K562 (cell line): ENCODE measurements around the gene PRXL2B. TPM values are rescaled to one million over a fixed set of nuclear protein-coding genes. Genes with fewer than 3 reads are reported as not detected.
"Not testable (repeated sequence)": the region's sequence is repeated elsewhere in the genome, so short reads cannot be mapped to it uniquely, and the experiment has no call there.

Experiments
- ATAC-seq: fragments of 200-7000 bp; cut with Tn5 transposase; 3 replicates; pipeline ENCODE4 v1.9.1; 2020; ENCODE audit warnings: moderate library complexity
- BruUV-seq: library from RNA; stranded (reverse); fragments of 400-500 nt; replicated peaks from 2 replicates; lab custom pipeline; 2021; lab: Mats Ljungman, UMichigan
- CTCF ChIA-PET: fragments of 300-600 bp; formaldehyde crosslinking; extraction: SDS; loops from one replicate; lab custom pipeline; 2021; ENCODE audit warnings: low intra/inter-chr PET ratio; lab: Yijun Ruan, JAX
- POLR2A ChIA-PET: fragments of 300-600, 350-650 bp; sonication (Branson Sonifier 250); formaldehyde crosslinking; extraction: SDS; loops from one replicate; lab custom pipeline; 2021; ENCODE audit warnings: antibody characterized with exemption, inconsistent platforms; lab: Yijun Ruan, JAX
- DNase-seq, 4 experiments: peaks; one replicate each; pipeline versions ENCODE4 v3.0.0 to v3.0.0-alpha.2; 2011 to 2018; ENCODE audit warnings: low spot score in 3 of 4, mixed read lengths in 3 of 4; ENCODE audit errors: extremely low read depth in 1 of 4
- FAIRE-seq: peaks from 2 replicates; lab custom pipeline; 2011; peaks lifted over from hg19 to GRCh38; lab: Jason Lieb, UNC
- H2AFZ ChIP-seq: 2 replicates; pipeline ENCODE4 v1.6.0; 2011; ENCODE audit warnings: low read depth, low read length, control low read depth, inconsistent platforms
- H3K27ac ChIP-seq: fragments of 200-600 bp; 3 replicates; pipeline ENCODE4 v1.8.0; 2011; ENCODE audit warnings: low read depth, mild to moderate bottlenecking, control low read depth, inconsistent platforms, low read length, moderate library complexity, mixed read lengths; ENCODE audit errors: extremely low read depth
- H3K27me3 ChIP-seq, 2 experiments: fragments of 300-600 bp in 1 of 2; 2 replicates in 1 of 2; 3 replicates in 1 of 2; pipeline versions ENCODE4 v1.6.0 to v1.8.0; 2011; ENCODE audit warnings: inconsistent platforms in 2 of 2, low read length in 2 of 2, mild to moderate bottlenecking in 1 of 2, mixed read lengths in 1 of 2, moderate library complexity in 1 of 2; ENCODE audit not compliant: control insufficient read depth in 2 of 2, insufficient read depth in 2 of 2
- H3K36me3 ChIP-seq: fragments of 300-600 bp; 3 replicates; pipeline ENCODE4 v1.8.0; 2011; ENCODE audit warnings: mild to moderate bottlenecking, low read length, inconsistent platforms; ENCODE audit not compliant: control insufficient read depth, insufficient read depth
- H3K4me1 ChIP-seq, 2 experiments: fragments of 200-600 bp in 1 of 2; replicated peaks in 1 of 2; 2 replicates in 1 of 2; 3 replicates in 1 of 2; pipeline versions ENCODE4 v1.5.1 to v1.8.0; 2011; ENCODE audit warnings: inconsistent platforms in 2 of 2, low read length in 2 of 2, mild to moderate bottlenecking in 1 of 2, mixed read lengths in 1 of 2, moderate library complexity in 1 of 2; ENCODE audit not compliant: control insufficient read depth in 2 of 2, insufficient read depth in 2 of 2
- H3K4me2 ChIP-seq: 2 replicates; pipeline ENCODE4 v1.6.1; 2011; ENCODE audit warnings: low read length, control low read depth, inconsistent platforms, mixed read lengths; ENCODE audit not compliant: insufficient read depth
- H3K4me3 ChIP-seq: fragments of 200-600 bp; sonication (generic), shearing (Covaris generic); 2 replicates; pipeline ENCODE4 v1.5.1; 2016; ENCODE audit warnings: control low read depth, inconsistent platforms
- H3K79me2 ChIP-seq: fragments of 200-600 bp; 3 replicates; pipeline ENCODE4 v1.8.0; 2011; ENCODE audit warnings: low read length, inconsistent platforms; ENCODE audit not compliant: control insufficient read depth, insufficient read depth
- H3K9ac ChIP-seq, 2 experiments: 2 replicates each; pipeline versions ENCODE4 v1.6.0 to v1.6.1; 2011; ENCODE audit warnings: low read depth in 2 of 2, low read length in 2 of 2, control low read depth in 1 of 2, inconsistent platforms in 1 of 2, mild to moderate bottlenecking in 1 of 2, mixed read lengths in 1 of 2; ENCODE audit not compliant: insufficient read depth in 1 of 2
- H3K9me1 ChIP-seq: one replicate; pipeline ENCODE4 v1.6.0; 2011; ENCODE audit warnings: inconsistent platforms, mild to moderate bottlenecking, low read length, moderate library complexity; ENCODE audit not compliant: control insufficient read depth, insufficient read depth
- H3K9me3 ChIP-seq: replicated peaks from 2 replicates; pipeline ENCODE4 v1.5.1; 2011; ENCODE audit warnings: low read depth, low read length, inconsistent platforms; ENCODE audit not compliant: control insufficient read depth, insufficient read depth
- H4K20me1 ChIP-seq: replicated peaks from 2 replicates; pipeline ENCODE4 v1.6.1; 2011; ENCODE audit warnings: low read length, inconsistent platforms, mixed read lengths; ENCODE audit not compliant: control insufficient read depth, insufficient read depth
- ARID1B ChIP-seq: fragments of 450-650 bp; IDR thresholded peaks from 2 replicates; pipeline ENCODE4 v1.6.1; 2016; ENCODE audit warnings: antibody characterized with exemption, mild to moderate bottlenecking, inconsistent platforms
- CBFA2T2 ChIP-seq: fragments of 450-650 bp; conservative IDR thresholded peaks from 2 replicates; pipeline ENCODE4 v1.6.1; 2017; ENCODE audit warnings: mild to moderate bottlenecking
- CBFA2T3 ChIP-seq: fragments of 450-650 bp; IDR thresholded peaks from 2 replicates; pipeline ENCODE4 v1.6.1; 2017
- CTBP1 ChIP-seq: fragments of 450-650 bp; IDR thresholded peaks from 2 replicates; pipeline ENCODE4 v1.6.1; 2016; ENCODE audit warnings: borderline replicate concordance
- FOSL1 ChIP-seq: fragments of 200-800 bp; sonication (Bioruptor generic); conservative IDR thresholded peaks from 2 replicates; pipeline ENCODE4 v1.6.1; 2016; ENCODE audit warnings: missing genetic modification characterization, missing compliant biosample characterization
- MTA2 ChIP-seq: fragments of 450-650 bp; IDR thresholded peaks from 2 replicates; pipeline ENCODE4 v1.6.1; 2016; ENCODE audit warnings: low read depth
- RCOR1 ChIP-seq, 2 experiments: IDR thresholded peaks; 2 replicates each; pipeline ENCODE4 v1.6.1; 2012; ENCODE audit warnings: low read depth in 2 of 2, low read length in 2 of 2, borderline replicate concordance in 1 of 2, improper control_type of control experiment in 1 of 2
- SPI1 ChIP-seq: IDR thresholded peaks from 2 replicates; pipeline ENCODE4 v1.6.1; 2011; ENCODE audit warnings: low read depth, low read length, control low read depth, borderline replicate concordance
- TAL1 ChIP-seq: fragments of 450-650 bp; IDR thresholded peaks from 2 replicates; pipeline ENCODE4 v1.6.1; 2016; ENCODE audit warnings: mild to moderate bottlenecking
- TCF3 ChIP-seq: sonication (generic); formaldehyde crosslinking; IDR thresholded peaks from 2 replicates; pipeline ENCODE4 v1.4.0; 2020; ENCODE audit warnings: mild to moderate bottlenecking, missing genetic modification reagents
- TEAD4 ChIP-seq, 2 experiments: sonication (generic) in 1 of 2; formaldehyde crosslinking in 1 of 2; IDR thresholded peaks; 2 replicates each; pipeline versions ENCODE4 v1.6.1 to v1.8.0; 2012 to 2022; ENCODE audit warnings: borderline replicate concordance in 1 of 2, inconsistent platforms in 1 of 2, low read length in 1 of 2, mild to moderate bottlenecking in 1 of 2, missing genetic modification reagents in 1 of 2
- ZNF75A ChIP-seq: fragments of 450-650 bp; formaldehyde crosslinking; IDR thresholded peaks from 2 replicates; pipeline ENCODE4 v1.4.0; 2020; ENCODE audit warnings: mild to moderate bottlenecking
- WGBS: fragments of 100-300 bp; shearing (Covaris generic); methylation state at CpG from one replicate; pipeline ENCODE4 v1.1.6; 2016; ENCODE audit warnings: low coverage, mixed read lengths; ENCODE audit not compliant: insufficient coverage; ENCODE audit errors: missing lambda C conversion rate; 5-methylcytosine and 5-hydroxymethylcytosine counted together
- in situ Hi-C: fragments of 300-500 bp; cut with MboI; formaldehyde crosslinking; loops from 4 replicates; pipeline ENCODE4 v1.15.0; 2018; ENCODE audit warnings: inconsistent platforms, mixed read lengths
- intact Hi-C: fragments of 100-400 bp; cut with micrococcal nuclease; formaldehyde crosslinking; loops from 2 replicates; pipeline ENCODE4 v1.14.2; 2022
- polyA plus RNA-seq, 8 experiments: library from polyadenylated mRNA; depleted of rRNA in 4 of 8; stranded (reverse) in 5 of 8; unstranded in 3 of 8; fragments of >200 nt; fragmentation: Nextera tagmentation in 2 of 8; fragmentation: Illumina TruSeq in 1 of 8; extraction: Ambion mirVana in 2 of 8; extraction: Trizol in 1 of 8; gene quantifications; 2 replicates each; pipeline versions ENCODE4 v1.2.1 to v1.2.3, GENCODE V29; 2011 to 2014; ENCODE audit warnings: inconsistent platforms in 1 of 8, missing spikeins in 1 of 8
- total RNA-seq, 7 experiments: library from RNA; depleted of rRNA in 6 of 7; stranded (reverse); fragments of >200 nt in 6 of 7; fragmentation: Illumina TruSeq in 2 of 7; extraction: Trizol in 2 of 7; gene quantifications; 2 replicates each; pipeline versions ENCODE4 v1.2.1 to v1.2.3, GENCODE V29; 2011 to 2021; ENCODE audit warnings: low replicate concordance in 1 of 7
- TF ChIP-seq, protein P1 (sequence below): sonication (generic); formaldehyde crosslinking; IDR thresholded peaks from 2 replicates; pipeline ENCODE4 v1.8.0; 2022; ENCODE audit warnings: missing genetic modification reagents, mild to moderate bottlenecking, moderate library complexity, borderline replicate concordance

Gene PRXL2B
- total and polyA plus RNA-seq, 9 of the 15 experiments (the other 6 are each of a cell fraction or from before 2014, with no cell fraction given), result 0.99 to 25.3 (median 11.8) TPM

DNA sequence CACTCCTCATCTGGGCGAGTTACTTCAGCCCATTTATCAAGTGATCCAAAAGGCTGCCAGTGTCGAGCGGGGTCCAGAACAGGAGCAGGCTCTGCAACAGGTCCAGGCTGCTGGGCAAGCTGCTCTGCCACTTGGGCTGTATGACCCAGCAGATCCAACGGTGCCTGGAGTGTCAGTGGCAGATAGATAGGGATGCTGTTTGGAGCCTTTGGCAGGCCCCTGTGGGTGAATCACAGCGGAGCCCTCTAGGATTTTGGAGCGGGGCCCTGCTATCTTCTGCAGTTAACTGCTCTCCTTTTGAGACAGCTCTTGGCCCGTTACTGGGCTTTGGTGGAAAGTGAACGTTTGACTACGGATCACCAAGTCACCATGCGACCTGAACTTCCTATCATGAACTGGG lies 38.7 kb downstream of the PRXL2B start:
- no peaks in the 10 kb centered on the region for H3K9me1 ChIP-seq
- H3K9me3 ChIP-seq, result peaks cover 3% of the 10 kb centered on the region
- H3K4me3 ChIP-seq, result no peak overlapping the region
- CTCF ChIA-PET, result no interaction called here
- intact Hi-C loops, result no loop called here
- no peaks in the 10 kb centered on the region for H3K79me2 ChIP-seq
- peaks cover 4% of the 10 kb centered on the region in 2 experiments; a peak in 3 of 5 replicates for H3K4me1 ChIP-seq
- no peak for TF ChIP-seq ZNF75A (CRISPR knock-in tag)
- TF ChIP-seq, all 486 proteins: peak for 0
- no peak overlapping the region for H3K27ac ChIP-seq
- ATAC-seq (no peak), FAIRE-seq (no peak), DNase-seq (no peak)
- no peaks in the 10 kb centered on the region for H3K36me3 ChIP-seq
- H2AFZ ChIP-seq, result peak overlapping the region; percentile 61; the same call in 1 of the 2 replicates
- no peak overlapping the region for H3K9ac ChIP-seq
- no peaks in the 10 kb centered on the region for H4K20me1 ChIP-seq
- no TSS peak for BruUV-seq
- peaks cover 0 to 23% of the 10 kb centered on the region in 2 experiments; a peak in 3 of 5 replicates for H3K27me3 ChIP-seq
- POLR2A ChIA-PET, result interaction anchor here (0.6 to 1.2 kb wide), 2 partner anchors 8 to 763 kb away, joined by 3 read pairs; no protein-coding TSS in a partner anchor
- H3K4me2 ChIP-seq, result no peak overlapping the region
- in situ Hi-C loops, result no loop called here
- 8% methylated on average over 10 of the region's 10 CpGs for WGBS

- H3K4me1 ChIP-seq; H3K9ac ChIP-seq; CTCF ChIA-PET; H4K20me1 ChIP-seq; H3K4me2 ChIP-seq; H3K27ac ChIP-seq; BruUV-seq; in situ Hi-C loops; H3K79me2 ChIP-seq; H3K4me3 ChIP-seq; H3K9me1 ChIP-seq; FAIRE-seq; intact Hi-C loops; H3K9me3 ChIP-seq; H2AFZ ChIP-seq; H3K36me3 ChIP-seq; TF ChIP-seq TEAD4 (CRISPR knock-in tag; IDR thresholded peaks at IDR 0.05; ENCODE audit: borderline replicate concordance): not testable (repeated sequence)
- ATAC-seq (0 out of 3 replicates have a peak, but pooled peaks have one; percentile 24), DNase-seq (peak in 1 of 4 experiments; percentile 42)
- WGBS, result 1% methylated on average over 7 of the region's 7 CpGs
- peaks cover 0 to 20% of the 10 kb centered on the region in 2 experiments; a peak in 3 of 5 replicates for H3K27me3 ChIP-seq
- TF ChIP-seq SPI1 (0 out of 2 replicates have a peak, but pooled peaks have one; percentile 22), CBFA2T3 (peak; percentile 62), TAL1 (peak; percentile 54; the same call in 1 of the 2 replicates), MTA2 (0 out of 2 replicates have a peak, but pooled peaks have one; percentile 32), RCOR1 (IDR thresholded peaks at IDR 0.05; ENCODE audit: borderline replicate concordance in 1 of 2, low read depth in 2 of 2, low read length in 2 of 2) (peak in 1 of 2 experiments; percentile 48; a peak in 1 of 4 replicates), ARID1B (peak; percentile 73), TCF3 (CRISPR knock-in tag) (peak; percentile 52), CTBP1 (peak; percentile 28; the same call in 1 of the 2 replicates), CBFA2T2 (peak; percentile 34; the same call in 1 of the 2 replicates), TEAD4 (IDR thresholded peaks at IDR 0.05; ENCODE audit: low read length) (peak; percentile 49; the same call in 1 of the 2 replicates), FOSL1 (peak; percentile 55)
- TF ChIP-seq, protein P1, sequence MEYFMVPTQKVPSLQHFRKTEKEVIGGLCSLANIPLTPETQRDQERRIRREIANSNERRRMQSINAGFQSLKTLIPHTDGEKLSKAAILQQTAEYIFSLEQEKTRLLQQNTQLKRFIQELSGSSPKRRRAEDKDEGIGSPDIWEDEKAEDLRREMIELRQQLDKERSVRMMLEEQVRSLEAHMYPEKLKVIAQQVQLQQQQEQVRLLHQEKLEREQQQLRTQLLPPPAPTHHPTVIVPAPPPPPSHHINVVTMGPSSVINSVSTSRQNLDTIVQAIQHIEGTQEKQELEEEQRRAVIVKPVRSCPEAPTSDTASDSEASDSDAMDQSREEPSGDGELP (CRISPR knock-in tag), result 0 out of 2 replicates have a peak, but pooled peaks have one; percentile 12
- POLR2A ChIA-PET, result interaction anchor here (0.6 to 1.2 kb wide), 3 partner anchors 8 to 763 kb away, joined by 3 to 4 read pairs (median 3); no protein-coding TSS in a partner anchor
Observed at GRCh38 chr1:2625748-2626147, 39.2 kb downstream of the PRXL2B start.
